CD8-positive, alpha-beta memory T cell (primary cell): ENCODE measurements around the gene RPS19BP1. TPM values are rescaled to one million over a fixed set of nuclear protein-coding genes. Genes with fewer than 3 reads are reported as not detected.

Source experiments
- CTCF ChIA-PET: fragments of 350-600 bp; sonication (Branson Sonifier 250); formaldehyde crosslinking; loops from one replicate; lab custom pipeline; 2021; ENCODE audit warnings: antibody characterized with exemption; lab: Charles Lee
- POLR2A ChIA-PET: fragments of 350-600 bp; sonication (Branson Sonifier 250); formaldehyde crosslinking; loops from one replicate; lab custom pipeline; 2021; ENCODE audit warnings: antibody characterized with exemption; lab: Charles Lee
- DNase-seq, 5 donors: peaks; one replicate each; pipeline versions ENCODE4 v3.0.0 to v3.0.0-alpha.2; 2020 to 2022; ENCODE audit warnings: mixed read lengths in 1 of 5
- H3K27ac ChIP-seq: one replicate; pipeline ENCODE4 v1.7.0; 2013; ENCODE audit warnings: low read depth, mild to moderate bottlenecking, low read length, moderate library complexity
- H3K27me3 ChIP-seq: 2 replicates; pipeline ENCODE4 v1.7.0; 2013; ENCODE audit warnings: low read length, mild to moderate bottlenecking; ENCODE audit not compliant: insufficient read depth, poor library complexity, severe bottlenecking
- H3K36me3 ChIP-seq: 2 replicates; pipeline ENCODE4 v1.7.0; 2013; ENCODE audit warnings: mild to moderate bottlenecking, low read length, moderate library complexity; ENCODE audit not compliant: insufficient read depth
- H3K4me1 ChIP-seq: 2 replicates; pipeline ENCODE4 v1.7.0; 2013; ENCODE audit warnings: mild to moderate bottlenecking, low read length, moderate library complexity; ENCODE audit not compliant: insufficient read depth
- H3K4me3 ChIP-seq: 2 replicates; pipeline ENCODE4 v1.7.0; 2013; ENCODE audit warnings: mild to moderate bottlenecking, low read length
- H3K9me3 ChIP-seq: 2 replicates; pipeline ENCODE4 v1.7.0; 2013; ENCODE audit warnings: mild to moderate bottlenecking, low read length
- H3K27ac Mint-ChIP-seq, 8 donors: one replicate each; pipeline ENCODE4 v1.8.0; 2020 to 2021; ENCODE audit warnings: mixed read lengths in 8 of 8, mild to moderate bottlenecking in 6 of 8, inconsistent platforms in 3 of 8, moderate library complexity in 3 of 8
- H3K27me3 Mint-ChIP-seq, 2 donors: one replicate each; pipeline ENCODE4 v1.8.0; 2020 to 2021; ENCODE audit warnings: mixed read lengths in 2 of 2, mild to moderate bottlenecking in 1 of 2, moderate library complexity in 1 of 2
- H3K36me3 Mint-ChIP-seq, 3 donors: one replicate each; pipeline ENCODE4 v1.8.0; 2020 to 2021; ENCODE audit warnings: mixed read lengths in 3 of 3, inconsistent platforms in 1 of 3, mild to moderate bottlenecking in 1 of 3
- H3K4me1 Mint-ChIP-seq, 3 donors: one replicate each; pipeline ENCODE4 v1.8.0; 2020 to 2021; ENCODE audit warnings: mixed read lengths in 3 of 3, inconsistent platforms in 1 of 3, mild to moderate bottlenecking in 1 of 3
- H3K4me3 Mint-ChIP-seq, 7 donors: one replicate each; pipeline ENCODE4 v1.8.0; 2020 to 2021; ENCODE audit warnings: mixed read lengths in 7 of 7, mild to moderate bottlenecking in 6 of 7, moderate library complexity in 4 of 7, inconsistent platforms in 2 of 7
- H3K9me3 Mint-ChIP-seq, 5 donors: one replicate each; pipeline ENCODE4 v1.8.0; 2020 to 2022; ENCODE audit warnings: mixed read lengths in 5 of 5, mild to moderate bottlenecking in 3 of 5, moderate library complexity in 2 of 5, inconsistent platforms in 1 of 5
- polyA plus RNA-seq: library from polyadenylated mRNA; unstranded; fragments of 300-500 nt; fragmentation: Illumina TruSeq; gene quantifications from one replicate; pipeline ENCODE4 v1.2.3, GENCODE V29; 2021
- total RNA-seq, 2 experiments: library from RNA; stranded (reverse); gene quantifications; one replicate each; pipeline ENCODE4 v1.2.3, GENCODE V29; 2021

The RPS19BP1 gene
- total and polyA plus RNA-seq, 3 experiments from 2014 or later: 128 to 160 (median 158) TPM

GRCh38 chr22:39504071-39504470, 28.5 kb downstream of the RPS19BP1 start:
- Histone ChIP-seq H3K36me3 (peaks cover 32% of the 10 kb centered on the region), H3K27me3 (no peaks in the 10 kb centered on the region), H3K4me1 (peaks cover 24% of the 10 kb centered on the region), H3K9me3 (no peaks in the 10 kb centered on the region), H3K4me3 (no peak overlapping the region), H3K27ac (no peak overlapping the region)
- Mint-ChIP-seq H3K36me3 (peaks cover 8 to 57% (median 16%) of the 10 kb centered on the region in 3 donors), H3K27me3 (peaks cover 0 to 2% of the 10 kb centered on the region in 2 donors), H3K4me3 (peak overlapping the region in 5 of 7 donors; percentile 13 to 98 (median 83)), H3K4me1 (peaks cover 46 to 60% (median 53%) of the 10 kb centered on the region in 3 donors), H3K27ac (peak overlapping the region in 2 of 8 donors; percentile 3 to 85), H3K9me3 (no peaks in the 10 kb centered on the region)
- no peak for DNase-seq
- POLR2A ChIA-PET: interaction anchor here (0.6 kb wide), 1 partner anchor 145 kb away, joined by 4 read pairs; no protein-coding TSS in a partner anchor
- CTCF ChIA-PET: interaction anchor here (1.0 to 2.3 kb wide), 4 partner anchors 10 to 25 kb away, joined by 3 to 7 read pairs (median 4); partner anchors contain the start of gene ATF4

- CTCF ChIA-PET: interaction anchor here (1.3 to 3.4 kb wide), 4 partner anchors 10 to 26 kb away, joined by 3 to 33 read pairs (median 6); partner anchors contain the start of gene ATF4
- Mint-ChIP-seq H3K36me3 (peaks cover 8 to 55% (median 16%) of the 10 kb centered on the region in 3 donors), H3K9me3 (no peaks in the 10 kb centered on the region), H3K4me3 (peak overlapping the region; percentile 83 to 98 (median 96)), H3K27ac (peak overlapping the region in 7 of 8 donors; percentile 23 to 85 (median 75)), H3K4me1 (peaks cover 44 to 58% (median 52%) of the 10 kb centered on the region in 3 donors), H3K27me3 (peaks cover 0 to 2% of the 10 kb centered on the region in 2 donors)
- Histone ChIP-seq H3K27ac (no peak overlapping the region), H3K4me3 (no peak overlapping the region), H3K27me3 (no peaks in the 10 kb centered on the region), H3K36me3 (peaks cover 30% of the 10 kb centered on the region), H3K4me1 (peaks cover 24% of the 10 kb centered on the region), H3K9me3 (no peaks in the 10 kb centered on the region)
- DNase-seq: no peak
- POLR2A ChIA-PET: interaction anchor here (0.6 to 2.4 kb wide), 2 partner anchors 16 to 144 kb away, joined by 4 to 16 read pairs; partner anchors contain the start of gene ATF4
These were observed 28.9 kb downstream of the RPS19BP1 start for GRCh38 chr22:39503630-39504029.

DNA sequence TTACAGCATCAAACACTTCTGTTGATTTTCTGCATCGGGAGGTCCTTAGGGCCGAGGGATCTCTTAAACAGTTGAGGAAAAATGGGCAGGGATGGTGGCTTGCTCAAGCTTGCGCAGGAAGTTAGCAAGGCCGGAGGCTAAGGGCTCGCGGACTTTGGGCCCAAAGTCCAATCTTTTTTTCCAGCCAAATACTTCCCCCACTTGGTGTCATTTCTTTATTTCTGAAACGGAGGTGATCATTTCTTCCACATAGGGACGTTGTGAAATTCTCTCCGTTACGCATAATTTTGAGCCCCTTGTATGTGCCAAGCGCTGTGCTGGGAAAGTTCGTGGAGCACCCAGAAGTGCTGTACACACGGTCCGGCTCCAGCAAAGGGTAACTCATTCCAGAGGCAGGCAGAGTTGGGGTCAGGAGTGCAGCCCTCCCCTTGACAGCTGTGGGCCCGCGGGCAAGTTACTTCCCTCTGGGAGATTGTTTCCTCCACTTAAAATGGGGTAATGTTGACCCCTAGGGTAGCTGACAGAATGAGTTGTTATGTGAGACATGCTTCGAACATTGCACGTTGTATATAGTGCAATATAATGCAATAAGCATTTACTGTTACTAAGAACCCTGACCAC, 29.6 kb downstream of the RPS19BP1 start:
- peak overlapping the region; percentile 70 for H3K4me3 ChIP-seq
- Mint-ChIP-seq H3K36me3 (peaks cover 8 to 47% (median 12%) of the 10 kb centered on the region in 3 donors), H3K4me1 (peaks cover 39 to 50% (median 45%) of the 10 kb centered on the region in 3 donors), H3K27me3 (peaks cover 0 to 2% of the 10 kb centered on the region in 2 donors), H3K9me3 (no peaks in the 10 kb centered on the region), H3K27ac (peak overlapping the region; percentile 46 to 95 (median 82)), H3K4me3 (peak overlapping the region; percentile 83 to 98 (median 96))
- no peak for DNase-seq
- H3K9me3 ChIP-seq: no peaks in the 10 kb centered on the region
- no peaks in the 10 kb centered on the region for H3K27me3 ChIP-seq
- peaks cover 25% of the 10 kb centered on the region for H3K36me3 ChIP-seq
- POLR2A ChIA-PET: interaction anchor here (1.2 to 2.4 kb wide), 4 partner anchors 17 to 543 kb away, joined by 4 to 16 read pairs (median 6); partner anchors contain the start of genes ATF4 and RPS19BP1
- CTCF ChIA-PET: interaction anchor here (1.3 to 3.4 kb wide), 4 partner anchors 9 to 522 kb away, joined by 3 to 33 read pairs (median 5); partner anchors contain the start of gene ATF4
- H3K4me1 ChIP-seq: peaks cover 24% of the 10 kb centered on the region
- peak overlapping the region; percentile 71 for H3K27ac ChIP-seq

DNA sequence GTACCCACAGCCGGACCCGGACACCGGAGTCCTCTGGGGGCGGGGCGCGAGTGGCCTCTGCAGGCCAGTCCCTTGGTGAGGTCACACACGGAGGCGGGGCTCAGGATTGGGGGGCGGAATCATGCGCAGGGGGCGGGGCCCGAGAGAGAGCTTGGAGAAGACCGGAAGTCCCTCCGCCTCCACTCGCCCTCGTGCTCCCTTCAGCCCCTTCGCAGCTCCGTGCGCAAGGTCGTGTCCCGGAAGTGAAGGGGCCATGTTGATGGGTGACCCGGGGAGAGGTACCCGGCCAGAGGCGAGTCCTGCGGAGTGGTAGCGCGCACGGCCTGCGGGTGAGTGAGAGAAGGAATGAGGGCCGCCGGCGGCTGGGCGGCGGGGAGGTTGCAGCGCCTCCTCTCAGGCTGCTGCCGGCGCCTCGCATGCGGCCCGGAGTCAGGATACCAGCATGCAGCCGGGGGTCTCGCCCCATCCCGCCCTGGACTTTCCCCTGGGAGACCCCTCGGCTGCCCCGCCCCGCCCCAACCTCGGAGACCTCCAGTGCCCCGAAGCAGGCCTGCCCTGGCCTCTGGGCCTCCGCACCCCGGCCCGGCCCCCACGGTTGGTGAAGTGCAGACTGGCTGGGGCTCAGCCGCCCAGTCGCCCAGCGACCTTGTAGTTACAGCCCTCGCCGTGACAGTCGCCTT, 30.3 kb downstream of the RPS19BP1 start, which contains the start of gene MIEF1:
MIEF1 (plus strand) TSS at position 182 of the 680 bp plus-strand sequence. CDS start 9,005 bp downstream, outside the sequence.
- Mint-ChIP-seq H3K27ac (peak within 1 kb of the TSS; percentile 78 to 99 (median 95)), H3K4me1 (peaks cover 39 to 48% (median 45%) of the 10 kb centered on the region in 3 donors), H3K27me3 (peaks cover 0 to 2% of the 10 kb centered on the region in 2 donors), H3K9me3 (no peaks in the 10 kb centered on the region), H3K36me3 (peaks cover 8 to 44% (median 12%) of the 10 kb centered on the region in 3 donors), H3K4me3 (peak within 1 kb of the TSS; percentile 91 to 98 (median 97))
- peak; percentile 80 to 92 (median 83) for DNase-seq
- ChIA-PET CTCF (interaction anchor here (0.8 to 3.4 kb wide), 10 partner anchors 9 to 523 kb away, joined by 3 to 33 read pairs (median 4); partner anchors contain the start of gene TAB1), POLR2A (interaction anchor here (0.7 to 2.4 kb wide), 11 partner anchors 8 to 543 kb away, joined by 3 to 16 read pairs (median 5); partner anchors contain the start of genes ATF4 and RPS19BP1)
- H3K27me3 ChIP-seq: no peaks in the 10 kb centered on the region
- peaks cover 25% of the 10 kb centered on the region for H3K36me3 ChIP-seq
- H3K27ac ChIP-seq: peak within 1 kb of the TSS; percentile 71
- H3K9me3 ChIP-seq: no peaks in the 10 kb centered on the region
- H3K4me3 ChIP-seq: peak within 1 kb of the TSS; percentile 70
- H3K4me1 ChIP-seq: peaks cover 24% of the 10 kb centered on the region

- Mint-ChIP-seq H3K4me1 (peaks cover 36 to 44% (median 43%) of the 10 kb centered on the region in 3 donors), H3K9me3 (no peaks in the 10 kb centered on the region), H3K36me3 (peaks cover 8 to 39% (median 12%) of the 10 kb centered on the region in 3 donors), H3K27me3 (no peaks in the 10 kb centered on the region), H3K27ac (peak overlapping the region; percentile 78 to 99 (median 92)), H3K4me3 (peak overlapping the region; percentile 91 to 98 (median 97))
- peak overlapping the region; percentile 71 for H3K27ac ChIP-seq
- peaks cover 25% of the 10 kb centered on the region for H3K36me3 ChIP-seq
- peak overlapping the region; percentile 70 for H3K4me3 ChIP-seq
- DNase-seq: no peak
- ChIA-PET CTCF (interaction anchor here (0.8 to 3.4 kb wide), 11 partner anchors 8 to 523 kb away, joined by 3 to 33 read pairs (median 4); partner anchors contain the start of gene TAB1), POLR2A (interaction anchor here (0.7 to 2.4 kb wide), 11 partner anchors 8 to 544 kb away, joined by 3 to 16 read pairs (median 5); partner anchors contain the start of genes ATF4 and RPS19BP1)
- no peaks in the 10 kb centered on the region for H3K9me3 ChIP-seq
- H3K27me3 ChIP-seq: no peaks in the 10 kb centered on the region
- peaks cover 24% of the 10 kb centered on the region for H3K4me1 ChIP-seq
These were observed 30.9 kb downstream of the RPS19BP1 start for GRCh38 chr22:39501644-39502108.

GRCh38 chr22:39500101-39500500, 32.4 kb downstream of the RPS19BP1 start:
- Histone ChIP-seq H3K36me3 (peaks cover 13% of the 10 kb centered on the region), H3K4me3 (no peak overlapping the region), H3K27me3 (no peaks in the 10 kb centered on the region), H3K4me1 (peaks cover 30% of the 10 kb centered on the region), H3K9me3 (no peaks in the 10 kb centered on the region), H3K27ac (no peak overlapping the region)
- ChIA-PET POLR2A (no interaction called here), CTCF (interaction anchor here (3.4 kb wide), 1 partner anchor 30 kb away, joined by 33 read pairs; no protein-coding TSS in a partner anchor)
- no peaks in the 10 kb centered on the region for H3K9me3 Mint-ChIP-seq
- H3K36me3 Mint-ChIP-seq: peaks cover 0 to 24% (median 2%) of the 10 kb centered on the region in 3 donors
- peak overlapping the region in 2 of 7 donors; percentile 41 to 98 for H3K4me3 Mint-ChIP-seq
- no peaks in the 10 kb centered on the region for H3K27me3 Mint-ChIP-seq
- peaks cover 22 to 29% (median 28%) of the 10 kb centered on the region in 3 donors for H3K4me1 Mint-ChIP-seq
- peak overlapping the region in 3 of 8 donors; percentile 23 to 73 (median 36) for H3K27ac Mint-ChIP-seq
- DNase-seq: no peak

GRCh38 chr22:39498802-39499201, 33.7 kb downstream of the RPS19BP1 start:
- Histone ChIP-seq H3K36me3 (peaks cover 1% of the 10 kb centered on the region), H3K27ac (no peak overlapping the region), H3K4me1 (peaks cover 22% of the 10 kb centered on the region), H3K4me3 (no peak overlapping the region), H3K9me3 (no peaks in the 10 kb centered on the region), H3K27me3 (no peaks in the 10 kb centered on the region)
- H3K9me3 Mint-ChIP-seq: no peaks in the 10 kb centered on the region
- ChIA-PET POLR2A (no interaction called here), CTCF (interaction anchor here (1.5 kb wide), 1 partner anchor 30 kb away, joined by 4 read pairs; no protein-coding TSS in a partner anchor)
- H3K36me3 Mint-ChIP-seq: peaks cover 0 to 14% (median 2%) of the 10 kb centered on the region in 3 donors
- DNase-seq: no peak
- no peak overlapping the region for H3K4me3 Mint-ChIP-seq
- H3K27me3 Mint-ChIP-seq: no peaks in the 10 kb centered on the region
- H3K4me1 Mint-ChIP-seq: peaks cover 16 to 21% (median 20%) of the 10 kb centered on the region in 3 donors
- no peak overlapping the region for H3K27ac Mint-ChIP-seq
